Activated CD4-positive, CD25-positive, alpha-beta regulatory T cell (primary cell): Measurements from ENCODE around the gene ZFYVE19.
"Not testable (repeated sequence)": the region's sequence is repeated elsewhere in the genome, so short reads cannot be mapped to it uniquely, and the experiment has no call there.

Source experiments
- DNase-seq, 4 experiments: peaks; one replicate each; lab custom pipeline; 2025; lab: John Stamatoyannopoulos, UW

The ZFYVE19 gene

GRCh38 chr15:40847223-40847961, 40.5 kb downstream of the ZFYVE19 start:
- no peak for DNase-seq

GRCh38 chr15:40850576-40851112, 43.8 kb downstream of the ZFYVE19 start:
- no peak for DNase-seq

DNA sequence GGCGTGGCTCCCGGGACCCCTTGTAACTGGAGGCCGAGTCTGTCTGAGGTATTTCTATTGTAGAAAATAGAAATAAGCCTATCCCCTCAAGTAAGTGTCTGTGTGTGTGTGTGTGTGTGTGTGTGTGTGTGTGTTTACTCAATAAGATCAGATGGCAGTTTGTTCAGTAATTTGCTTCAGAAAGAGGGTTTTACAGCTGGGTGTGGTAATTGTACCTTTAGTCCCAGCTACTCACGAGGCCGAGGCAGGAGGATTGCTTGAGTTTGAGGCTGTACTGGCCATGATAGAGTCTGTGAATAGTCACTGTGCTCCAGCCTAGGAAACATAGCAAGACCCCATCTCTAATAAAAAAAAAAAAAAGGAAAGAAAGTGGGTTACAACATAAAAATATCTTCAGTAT, 45.6 kb downstream of the ZFYVE19 start:
- no peak for DNase-seq

DNA sequence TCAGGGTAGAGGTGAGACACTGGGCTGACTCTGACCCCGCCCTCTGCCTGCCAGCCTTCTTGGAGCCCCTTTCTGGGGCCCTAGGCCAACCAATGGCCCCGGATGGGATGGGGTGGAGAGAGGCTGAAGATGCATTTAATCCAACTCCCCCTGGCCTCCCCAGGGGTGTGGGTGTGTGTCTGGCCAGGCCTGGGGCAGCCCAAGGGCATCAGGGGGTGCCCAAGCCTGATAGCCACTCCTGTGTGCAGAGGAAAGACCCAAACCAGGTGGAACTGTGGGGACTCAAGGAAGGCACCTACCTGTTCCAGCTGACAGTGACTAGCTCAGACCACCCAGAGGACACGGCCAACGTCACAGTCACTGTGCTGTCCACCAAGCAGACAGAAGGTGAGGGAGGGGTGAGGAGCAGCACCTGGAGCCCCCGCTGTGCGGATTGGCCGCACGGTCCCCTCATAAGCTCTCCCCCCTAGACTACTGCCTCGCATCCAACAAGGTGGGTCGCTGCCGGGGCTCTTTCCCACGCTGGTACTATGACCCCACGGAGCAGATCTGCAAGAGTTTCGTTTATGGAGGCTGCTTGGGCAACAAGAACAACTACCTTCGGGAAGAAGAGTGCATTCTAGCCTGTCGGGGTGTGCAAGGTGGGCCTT, 46.5 kb downstream of the ZFYVE19 start:
- no peak for DNase-seq

GRCh38 chr15:40854161-40854560, 47.3 kb downstream of the ZFYVE19 start:
- no peak for DNase-seq

DNA sequence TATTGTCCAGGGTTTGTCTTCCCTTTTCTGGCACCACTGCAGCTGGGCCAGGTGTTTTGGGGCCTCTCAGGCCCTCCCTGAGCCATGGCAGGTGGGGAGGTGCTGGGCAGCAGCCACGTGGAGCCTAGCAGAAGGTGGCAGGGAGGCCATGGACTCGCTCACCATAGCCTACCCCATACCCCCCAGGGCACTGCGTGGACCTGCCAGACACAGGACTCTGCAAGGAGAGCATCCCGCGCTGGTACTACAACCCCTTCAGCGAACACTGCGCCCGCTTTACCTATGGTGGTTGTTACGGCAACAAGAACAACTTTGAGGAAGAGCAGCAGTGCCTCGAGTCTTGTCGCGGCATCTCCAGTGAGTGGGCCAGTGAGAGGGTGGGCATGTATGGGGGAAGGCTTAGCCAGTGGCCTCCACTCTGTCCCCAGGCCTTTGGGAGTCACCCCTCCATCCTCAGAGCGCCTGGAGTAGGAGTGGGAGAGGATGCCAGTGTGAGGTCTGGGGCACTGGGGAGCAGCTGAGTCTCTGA, 48.9 kb downstream of the ZFYVE19 start:
- DNase-seq: no peak

- DNase-seq: no peak
Measured at GRCh38 chr15:40856746-40857145, 49.9 kb downstream of the ZFYVE19 start.

DNA sequence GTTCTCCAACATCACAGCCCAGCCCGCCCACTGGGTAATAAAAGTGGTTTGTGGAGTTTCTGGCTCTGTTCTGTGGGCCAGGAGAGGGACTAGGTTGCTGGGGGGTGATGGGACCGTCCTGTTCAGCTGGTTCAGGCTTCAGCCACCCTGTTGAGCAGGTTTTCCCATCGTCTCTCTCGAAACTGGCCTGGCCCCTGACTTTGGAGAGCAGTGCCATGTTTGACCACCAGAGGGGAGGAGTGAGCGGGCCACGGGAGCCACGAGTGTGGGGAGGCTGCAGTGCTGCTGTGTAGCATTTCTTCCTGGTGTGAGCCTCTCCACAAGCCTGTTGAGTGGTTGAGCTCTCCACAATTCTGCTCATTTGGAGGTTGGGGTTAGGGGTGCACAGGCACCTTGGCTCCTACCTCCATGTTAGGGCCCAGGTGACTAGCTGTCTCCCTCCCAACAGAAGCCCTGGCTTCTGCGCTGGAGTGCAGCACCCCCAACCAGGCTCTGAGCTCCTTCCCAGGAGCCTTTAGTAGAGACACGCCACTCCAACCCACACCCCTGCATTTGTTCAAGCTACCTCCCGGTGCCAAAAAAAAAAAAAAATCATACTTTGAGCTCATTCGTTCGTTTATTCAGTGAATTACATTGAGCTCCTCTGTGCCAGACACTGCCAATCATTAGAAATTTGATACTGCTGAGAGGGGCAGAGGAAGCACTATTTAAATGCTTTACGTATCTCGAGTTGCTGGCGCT, 50.9 kb downstream of the ZFYVE19 start:
- peak; percentile 55 to 67 (median 58) for DNase-seq

DNA sequence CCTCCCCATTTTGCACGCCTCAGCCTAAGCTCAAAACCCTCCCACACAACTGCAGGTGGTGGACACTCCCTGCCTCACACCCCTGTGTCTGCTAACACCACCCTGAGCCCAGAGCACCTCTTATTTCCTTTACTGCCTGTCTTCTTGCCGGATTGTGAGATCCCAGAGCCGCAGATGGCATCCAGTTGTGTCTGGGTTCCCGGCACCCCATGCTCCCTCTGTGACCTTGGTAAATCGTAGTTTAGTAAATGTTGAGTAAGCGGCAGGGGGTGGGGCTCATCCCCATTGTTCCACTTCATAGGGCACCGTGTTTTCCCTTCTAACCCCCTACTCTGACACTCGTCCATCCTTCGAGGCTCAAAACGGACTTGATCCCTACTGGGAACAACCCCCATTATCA, 51.8 kb downstream of the ZFYVE19 start:
- DNase-seq: no peak

DNA sequence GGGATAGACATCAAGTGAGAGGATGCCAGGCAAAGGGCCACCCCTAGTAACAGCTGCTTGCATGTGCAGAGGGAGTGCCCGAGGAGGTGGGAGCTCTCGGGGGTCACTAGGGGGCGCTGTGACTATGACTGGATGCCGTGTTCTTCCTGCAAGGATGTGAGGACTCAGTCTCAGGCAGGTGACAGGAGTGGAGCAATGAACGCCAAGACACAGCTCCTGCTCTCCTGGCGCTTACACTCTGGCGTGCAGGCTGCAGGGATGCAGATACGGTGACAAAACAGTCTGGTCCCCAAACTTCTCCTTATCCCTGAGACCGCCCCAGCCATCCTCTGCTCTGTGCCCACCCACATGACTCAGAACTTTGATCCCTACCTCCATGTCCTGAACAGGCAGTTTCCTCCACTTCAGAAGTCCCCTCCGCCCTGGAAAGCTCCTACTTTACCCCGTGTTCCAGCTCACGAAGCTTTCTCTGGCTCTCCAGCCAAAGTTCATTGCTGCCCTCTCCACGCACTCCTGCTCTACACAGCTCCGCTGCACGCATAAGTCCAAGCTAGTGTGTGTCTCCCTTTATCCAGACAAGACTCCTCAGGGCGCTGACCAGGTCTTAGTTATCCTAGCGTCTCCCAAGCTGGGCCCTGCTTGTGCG, 52.4 kb downstream of the ZFYVE19 start:
- peak; percentile 52 to 70 (median 65) for DNase-seq

DNA sequence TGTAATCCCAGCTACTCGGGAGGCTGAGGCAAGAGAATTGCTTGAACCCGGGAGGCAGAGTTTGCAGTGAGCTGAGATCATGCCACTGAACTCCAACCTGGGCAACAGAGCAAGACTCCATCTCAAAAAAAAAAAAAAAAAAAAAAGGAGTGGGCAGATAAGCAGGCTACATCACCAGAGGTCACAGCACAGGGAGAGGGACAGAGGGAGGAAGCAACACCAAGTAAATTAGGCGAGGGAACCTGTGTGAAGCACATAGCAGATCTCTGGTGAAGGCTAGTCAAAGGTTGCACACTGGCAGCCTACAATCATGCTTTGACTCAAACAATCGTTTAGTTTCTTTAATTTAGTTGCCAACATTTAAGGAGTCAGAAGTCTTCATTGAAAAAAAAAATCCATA, 54.3 kb downstream of the ZFYVE19 start:
- DNase-seq: not testable (repeated sequence)

GRCh38 chr15:40863660-40864270, 56.9 kb downstream of the ZFYVE19 start:
- DNase-seq: no peak
